Cardiac septum (tissue), 1 donor: Measurements from ENCODE around the gene BNC1. TPM values are rescaled to one million over a fixed set of nuclear protein-coding genes. Genes with fewer than 3 reads are reported as not detected.
"Not testable (repeated sequence)": the region's sequence is repeated elsewhere in the genome, so short reads cannot be mapped to it uniquely, and the experiment has no call there.

ENCODE experiments used
- DNase-seq: peaks from one replicate; pipeline ENCODE4 v3.0.0-alpha.2; 2020; ENCODE audit warnings: low spot score
- intact Hi-C: fragments of 100-400 bp; cut with DNase I; formaldehyde crosslinking; loops from one replicate; pipeline ENCODE4 v1.14.0; 2022
- total RNA-seq: library from RNA; stranded (reverse); fragmentation: NEBNext Ultra II Directional; extraction: Animal tissue kit (Norgen Biotek cat#: 25700); gene quantifications from one replicate; pipeline ENCODE4 v1.2.1, GENCODE V29; 2021
- donor health status: DM: no; HTN: no; CAD: no.

The BNC1 gene
- total RNA-seq, 1 donor from 2014 or later: 0.11 TPM

DNA sequence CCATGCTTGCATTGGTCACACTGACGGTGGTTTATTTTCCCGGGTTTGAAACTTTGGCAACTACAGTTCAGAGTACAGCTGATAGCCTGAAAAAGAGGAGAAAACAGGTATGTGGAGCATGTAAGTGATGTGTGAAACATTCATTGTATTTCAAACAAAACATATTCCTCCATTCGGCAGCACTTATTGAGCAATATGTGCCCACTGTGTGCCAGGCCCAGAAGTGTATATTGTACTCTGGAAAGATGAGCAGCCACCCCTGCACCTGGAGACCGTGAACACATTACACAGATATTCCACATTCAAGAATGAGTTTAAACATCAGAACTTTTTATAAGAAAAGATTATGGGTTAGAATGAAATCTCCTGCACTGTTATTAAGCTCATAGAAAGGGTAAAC is 16.3 kb downstream of the BNC1 start:
- intact Hi-C loops: no loop called here
- DNase-seq: no peak

DNA sequence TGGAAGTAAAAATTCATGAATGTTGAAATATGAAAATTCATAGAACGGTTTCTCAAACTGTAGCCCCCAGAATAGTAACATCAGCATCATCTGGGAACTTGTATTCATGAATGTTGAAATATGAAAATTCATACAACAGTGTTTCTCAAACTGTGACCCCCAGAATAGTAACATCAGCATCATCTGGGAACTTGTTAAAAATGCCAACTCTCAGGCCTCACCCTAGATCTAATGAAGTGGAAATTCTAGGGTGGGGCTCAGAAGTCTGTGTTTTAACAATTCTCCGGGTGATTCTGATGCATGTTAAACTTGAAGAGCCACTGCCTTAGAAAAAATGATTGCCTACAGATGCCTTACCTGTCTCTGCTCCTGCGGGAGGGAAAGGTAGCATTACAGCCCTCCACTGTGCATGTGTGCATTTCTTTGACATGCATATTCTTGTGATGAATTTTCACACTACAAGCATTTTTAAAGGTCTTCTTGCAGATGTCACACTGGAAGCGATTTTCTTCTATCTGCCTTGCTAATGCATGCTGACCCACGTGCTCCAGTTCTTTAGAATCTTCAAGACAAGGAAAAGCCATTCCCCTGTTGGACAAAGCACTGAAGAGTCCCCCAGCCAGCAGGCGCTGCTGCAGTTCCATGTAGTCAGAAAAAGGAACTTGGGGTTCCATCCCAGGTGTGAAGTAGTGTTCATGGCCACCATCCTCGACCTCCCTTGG is 21.7 kb downstream of the BNC1 start:
- intact Hi-C loops: no loop called here
- no peak for DNase-seq

DNA sequence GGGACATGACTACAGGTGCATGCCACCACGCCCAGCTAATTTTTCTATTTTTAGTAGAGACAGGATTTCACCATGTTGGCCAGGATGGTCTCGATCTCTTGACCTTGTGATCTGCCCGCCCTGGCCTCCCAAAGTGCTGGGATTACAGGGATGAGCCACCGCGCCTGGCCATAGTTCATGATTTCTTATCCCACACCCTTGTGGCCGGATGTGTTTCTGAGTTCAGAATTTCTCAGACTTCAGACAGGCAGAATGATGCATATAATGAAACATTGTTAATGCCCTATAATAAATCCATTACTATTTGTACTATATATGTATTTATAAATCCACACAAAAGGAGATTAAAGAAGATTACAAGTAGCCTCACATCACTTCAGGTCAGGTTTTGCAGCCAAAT is 22.3 kb downstream of the BNC1 start:
- intact Hi-C loops, DNase-seq: not testable (repeated sequence)

DNA sequence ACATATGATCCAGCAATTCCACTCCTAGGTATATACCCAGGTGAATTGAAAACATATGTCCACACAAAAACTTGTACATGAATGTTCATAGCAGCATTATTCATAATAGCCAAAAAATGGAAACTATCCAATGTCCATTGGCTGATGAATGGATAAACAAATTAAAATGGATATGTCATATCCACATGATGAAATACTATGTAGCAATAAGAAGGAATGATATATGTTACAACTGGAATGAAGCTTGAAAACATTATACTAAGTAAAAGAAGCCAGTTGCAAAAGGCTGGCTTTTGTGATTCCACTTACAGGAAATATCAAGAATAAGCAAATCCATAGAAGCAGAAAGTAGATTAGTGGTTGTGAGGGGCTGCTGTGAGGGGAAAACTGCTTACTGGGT is 33.7 kb downstream of the BNC1 start:
- no peak for DNase-seq
- intact Hi-C loops: loop anchor here (10.0 kb wide), 1 partner anchor 124 kb away; no protein-coding TSS in a partner anchor

DNA sequence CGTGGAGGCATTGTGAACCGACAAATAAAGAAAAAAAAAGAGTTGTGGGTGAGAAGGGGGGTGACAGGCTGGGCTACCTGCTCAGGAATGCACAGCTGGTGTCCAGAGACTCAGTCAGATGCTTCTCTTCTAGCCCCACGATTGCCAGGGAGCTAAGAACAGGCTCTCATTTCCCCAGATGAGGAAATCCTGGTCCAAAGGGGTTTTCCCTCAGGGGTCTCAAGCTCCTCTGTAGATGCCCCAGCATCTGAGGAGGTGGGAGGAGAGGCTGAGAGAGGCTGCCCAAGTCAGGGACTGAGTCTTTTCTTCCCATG is 35.5 kb downstream of the BNC1 start:
- intact Hi-C loops: loop anchor here (2.0 to 5.0 kb wide), 2 partner anchors 188 to 310 kb away; no protein-coding TSS in a partner anchor
- no peak for DNase-seq

DNA sequence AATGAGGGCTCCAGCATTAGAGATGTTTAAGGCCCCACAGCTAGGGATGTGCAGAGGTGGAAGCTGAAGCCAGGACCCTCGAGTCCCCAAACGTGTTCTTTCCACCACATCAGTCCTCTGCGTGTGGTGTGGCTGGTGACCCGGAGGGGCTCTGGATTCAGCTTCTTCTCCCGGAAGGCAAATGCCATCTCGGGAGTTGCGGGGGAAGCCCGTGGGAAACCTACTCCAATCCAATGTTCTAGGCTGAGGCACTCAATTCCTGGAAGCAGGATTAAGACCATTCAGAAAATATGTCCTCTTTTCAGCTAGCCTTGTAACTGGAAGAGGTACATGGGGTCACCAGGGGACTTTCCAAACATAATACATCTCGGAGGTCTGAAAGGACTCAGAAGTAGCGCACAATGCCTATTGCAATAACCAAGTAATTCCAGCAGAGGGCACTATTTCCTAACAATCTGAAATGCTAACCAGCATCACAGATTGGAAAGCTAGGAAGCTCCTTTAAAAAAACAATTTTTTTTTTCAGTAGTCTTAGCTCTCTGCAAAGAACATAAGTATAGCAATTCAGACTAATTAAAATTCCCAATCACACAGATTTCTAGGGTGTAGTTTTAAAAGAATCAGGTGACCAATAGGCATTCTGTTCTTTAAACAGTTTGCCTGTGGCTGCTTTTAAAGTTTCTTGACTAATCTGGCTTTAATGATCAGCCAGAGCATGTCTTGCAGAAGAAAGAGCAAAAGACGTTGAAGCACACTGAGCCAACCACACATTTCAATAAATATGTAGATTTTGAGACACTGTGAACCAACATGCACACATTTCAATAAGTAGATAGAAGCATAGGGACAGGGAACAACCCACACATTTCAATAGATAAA is 36.1 kb downstream of the BNC1 start:
- no peak for DNase-seq
- intact Hi-C loops: loop anchor here (2.0 to 5.0 kb wide), 2 partner anchors 189 to 310 kb away; no protein-coding TSS in a partner anchor

DNA sequence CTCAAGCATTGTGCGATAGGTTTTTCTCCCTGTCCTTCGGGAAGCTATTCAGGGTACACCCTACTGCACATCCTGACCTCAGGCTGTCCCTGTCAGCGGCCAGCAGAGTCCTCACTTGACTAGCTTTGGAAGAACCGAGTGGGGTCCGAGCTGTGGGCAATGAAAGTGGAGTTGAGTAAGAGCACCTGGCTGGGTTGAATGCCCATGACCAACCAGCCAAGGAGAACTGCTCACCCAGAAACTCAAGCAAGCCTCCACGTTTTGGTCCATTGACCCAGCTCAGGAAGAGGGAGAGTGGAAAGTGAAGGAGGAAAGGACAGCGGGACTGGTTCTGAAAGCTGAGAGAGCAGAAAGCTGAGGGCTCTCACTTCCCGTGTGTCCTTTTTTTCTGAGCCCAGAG is 40.8 kb downstream of the BNC1 start:
- no peak for DNase-seq
- intact Hi-C loops: no loop called here

DNA sequence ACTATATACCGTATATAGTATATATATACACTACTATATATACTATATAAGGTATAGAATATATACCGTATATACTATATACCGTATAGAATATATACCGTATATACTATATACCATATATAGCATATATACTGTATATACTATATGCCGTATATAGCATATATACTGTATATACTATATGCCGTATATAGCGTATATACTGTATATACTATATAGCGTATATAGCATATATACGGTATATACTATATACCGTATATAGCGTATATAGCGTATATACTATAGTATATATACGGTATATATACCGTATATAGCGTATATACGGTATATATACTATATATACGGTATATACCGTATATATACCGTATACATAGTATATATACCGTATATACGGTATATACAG is 54.2 kb downstream of the BNC1 start:
- intact Hi-C loops: no loop called here
- DNase-seq: no peak

DNA sequence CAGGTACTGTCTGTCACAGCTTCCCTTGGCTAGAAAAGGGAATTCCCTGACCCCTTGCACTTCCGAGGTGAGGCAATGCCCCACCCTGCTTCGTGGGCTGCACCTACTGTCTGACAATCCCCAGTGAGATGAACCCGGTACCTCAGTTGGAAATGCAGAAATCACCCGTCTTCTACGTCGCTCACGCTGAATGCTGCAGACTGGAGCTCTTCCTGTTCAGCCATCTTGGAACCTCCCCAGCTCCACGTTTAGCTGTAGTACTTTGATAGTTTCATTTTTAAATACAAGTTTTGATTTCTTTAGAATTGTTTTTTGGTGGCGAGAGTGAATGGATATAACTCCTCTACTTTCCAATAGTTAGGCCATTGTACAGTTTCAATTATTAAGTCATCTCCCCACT is 59.0 kb downstream of the BNC1 start:
- intact Hi-C loops: no loop called here
- DNase-seq: no peak

DNA sequence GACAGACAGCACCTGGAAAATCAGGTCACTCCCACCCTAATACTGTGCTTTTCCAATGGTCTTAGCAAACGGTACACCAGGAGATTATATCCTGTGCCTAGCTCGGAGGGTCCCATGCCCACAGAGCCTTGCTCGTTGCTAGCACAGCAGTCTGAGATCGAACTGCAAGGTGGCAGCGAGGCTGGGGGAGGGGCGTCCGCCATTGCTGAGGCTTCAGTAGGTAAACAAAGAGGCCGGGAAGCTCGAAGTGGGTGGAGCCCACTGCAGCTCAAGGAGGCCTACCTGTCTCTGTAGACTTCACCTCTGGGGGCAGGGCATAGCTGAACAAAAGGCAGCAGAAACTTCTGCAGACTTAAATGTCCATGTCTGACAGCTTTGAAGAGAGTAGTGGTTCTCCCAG is 62.7 kb downstream of the BNC1 start:
- DNase-seq, intact Hi-C loops: not testable (repeated sequence)

DNA sequence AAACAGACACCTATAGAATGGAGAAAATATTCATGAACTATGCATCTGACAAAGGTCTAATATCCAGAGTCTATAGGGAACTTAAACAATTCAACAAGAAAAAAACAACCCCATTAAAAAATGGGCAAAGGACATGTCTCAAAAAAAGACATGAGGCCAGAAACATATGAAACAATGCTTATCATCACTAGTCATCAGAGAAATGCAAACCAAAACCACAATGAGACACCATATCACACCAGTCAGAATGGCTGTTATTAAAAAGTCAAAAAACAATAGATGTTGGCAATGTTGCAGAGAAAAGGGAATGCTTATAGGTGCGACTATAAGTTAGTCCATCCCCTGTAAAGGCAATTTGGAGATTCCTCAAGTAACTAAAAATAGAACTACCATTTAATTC is 65.4 kb downstream of the BNC1 start:
- no peak for DNase-seq
- intact Hi-C loops: no loop called here

DNA sequence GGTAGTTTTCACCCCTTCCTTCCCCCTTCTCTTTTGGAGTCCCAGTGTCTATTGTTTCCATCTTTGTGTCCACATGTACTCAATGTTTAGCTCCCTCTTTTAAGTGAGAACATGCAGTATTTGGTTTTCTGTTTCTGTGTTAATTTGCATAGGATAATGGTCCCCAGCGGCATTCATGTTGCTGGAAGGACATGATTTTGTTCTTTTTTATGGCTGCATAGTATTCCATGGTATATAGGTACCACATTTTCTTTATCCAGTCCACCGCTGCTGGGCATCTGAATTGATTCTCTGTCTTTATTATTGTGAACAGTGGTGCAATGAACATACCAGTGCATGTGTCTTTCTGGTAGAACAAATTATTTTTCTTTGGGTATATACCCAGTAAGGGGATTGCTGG is 69.2 kb downstream of the BNC1 start:
- DNase-seq: no peak
- intact Hi-C loops: no loop called here

DNA sequence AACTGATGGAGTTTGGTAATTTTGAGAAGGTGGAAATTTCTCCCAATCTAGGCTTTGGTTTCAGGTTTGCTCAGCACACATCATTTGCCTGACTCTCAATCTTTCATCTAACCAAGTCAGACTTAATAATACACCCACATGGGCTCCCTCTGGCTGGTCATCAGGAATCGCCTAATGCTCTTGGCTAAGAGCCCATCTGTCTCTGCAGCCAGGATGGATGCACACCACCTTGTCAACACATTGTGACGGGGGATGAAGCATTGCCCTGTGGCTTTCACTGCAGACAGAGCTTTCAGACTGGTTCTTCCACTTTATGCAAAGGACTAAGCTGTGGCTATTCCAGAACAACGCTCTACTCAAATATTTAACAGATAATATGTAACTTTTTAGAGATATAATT is 73.8 kb downstream of the BNC1 start:
- intact Hi-C loops: no loop called here
- no peak for DNase-seq

DNA sequence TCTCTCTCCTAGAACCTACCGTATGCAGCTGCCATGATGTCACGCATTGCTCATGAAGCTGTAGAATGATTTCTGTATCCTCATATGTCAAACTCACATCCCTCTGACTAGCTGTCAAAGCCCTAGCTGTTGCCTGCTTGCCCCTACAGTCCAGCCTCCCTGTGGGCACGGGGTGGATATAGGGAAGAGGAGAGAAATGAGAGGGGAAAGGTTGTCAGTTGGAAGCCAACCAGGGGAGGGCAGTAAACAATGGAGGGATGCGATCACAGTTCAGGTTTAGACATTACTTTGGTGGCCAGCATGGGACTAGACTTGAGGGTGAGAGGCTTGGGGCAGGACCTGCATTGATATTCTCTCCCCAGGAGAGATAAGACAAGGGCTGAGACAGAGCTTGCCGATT is 75.1 kb downstream of the BNC1 start:
- intact Hi-C loops: no loop called here

DNA sequence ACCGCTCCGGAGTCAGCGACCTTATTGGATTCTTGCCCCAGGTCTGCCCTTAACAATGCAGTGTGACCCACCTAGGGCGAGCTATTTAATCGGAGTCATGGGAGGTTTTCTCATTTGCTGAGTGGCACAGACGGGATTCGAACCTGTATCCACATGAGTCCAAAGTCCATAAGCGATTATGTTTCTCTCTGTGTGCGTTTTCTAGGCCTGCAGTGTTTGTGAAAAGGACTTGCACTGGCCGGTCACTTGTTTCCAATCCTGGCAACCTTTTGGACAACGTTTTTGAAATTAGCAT is 76.2 kb downstream of the BNC1 start:
- intact Hi-C loops: no loop called here

More for the DNA sequence above, 75.1 kb downstream of the BNC1 start:
- DNase-seq: no peak

DNA sequence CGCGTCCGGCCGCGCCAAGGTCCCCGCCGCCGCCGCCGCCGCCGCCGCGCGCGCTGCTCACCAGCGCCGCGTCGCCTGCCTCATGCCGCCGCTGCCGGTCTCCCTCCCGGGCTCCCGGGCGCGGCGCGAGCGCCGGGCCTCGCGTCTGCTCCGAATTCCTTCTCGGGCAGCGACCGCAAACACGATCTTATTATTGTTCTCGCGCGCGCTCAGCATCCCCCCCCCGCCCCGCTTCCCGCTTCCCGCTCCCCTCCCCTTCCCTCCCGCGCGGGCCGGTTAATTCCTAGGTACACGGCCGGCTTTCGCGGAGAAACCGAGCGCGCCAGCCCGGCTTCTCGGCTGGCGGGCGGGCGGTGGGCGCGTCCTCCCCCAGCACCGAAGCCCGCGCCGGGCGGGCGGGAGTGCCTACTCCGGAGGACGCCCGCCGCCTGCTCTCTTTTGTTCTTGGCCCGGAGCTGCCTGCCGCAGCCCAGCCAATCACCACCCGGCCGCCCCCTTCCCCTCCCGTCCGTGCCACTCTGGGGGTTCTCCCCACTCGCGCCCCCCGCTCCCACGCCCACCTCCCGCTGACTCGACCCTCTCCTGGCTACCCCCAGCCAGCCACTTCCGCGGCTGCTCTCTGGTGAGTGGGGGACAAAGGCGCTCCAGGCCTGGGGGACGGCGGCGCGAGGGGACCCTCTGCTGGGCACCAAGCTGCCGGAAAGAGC is 76.7 kb downstream of the BNC1 start, which contains the start of gene HDGFL3:
TSS of gene HDGFL3 (minus strand) at position 164 of the 707 bp plus-strand sequence. CDS start 409 bp downstream, outside the sequence.
- peak; percentile 83 for DNase-seq
- intact Hi-C loops: loop anchor here (1.0 kb wide), 2 partner anchors 141 to 197 kb away; partner anchors contain the start of genes BTBD1 and C15orf40

More for the DNA sequence above, 76.2 kb downstream of the BNC1 start:
- no peak for DNase-seq

DNA sequence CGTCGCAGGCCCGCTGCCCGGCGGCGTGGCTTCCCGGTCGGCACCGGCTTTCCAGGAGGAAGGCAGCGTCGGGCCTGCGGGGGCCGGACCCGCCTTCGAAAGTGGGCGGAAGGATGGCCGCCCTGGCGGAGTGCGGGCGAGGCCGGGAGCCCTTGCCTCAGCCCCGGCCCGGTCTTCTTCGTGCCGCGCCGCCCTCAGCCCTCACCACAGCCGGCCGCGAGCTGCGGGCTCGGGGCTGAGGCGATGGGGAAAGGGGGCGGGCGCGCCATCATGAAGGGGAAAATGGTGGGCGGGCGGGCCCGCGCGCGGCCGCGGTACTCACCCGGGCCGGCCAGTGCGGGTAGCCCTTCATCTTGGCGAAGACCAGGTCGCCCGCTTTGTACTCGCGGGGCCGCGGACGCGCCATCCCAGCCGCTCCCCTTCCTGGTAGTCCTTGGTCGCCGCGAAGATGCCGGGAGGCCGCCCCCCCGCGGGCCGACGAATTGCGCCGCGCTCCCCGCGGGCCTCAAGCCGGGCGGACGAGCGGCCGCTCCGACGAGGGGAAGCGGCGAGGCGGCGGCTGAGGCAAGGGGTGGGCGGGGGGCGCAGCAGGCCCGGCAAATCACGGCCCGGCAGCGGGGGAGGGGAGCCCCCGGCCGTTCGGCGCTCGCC is 77.3 kb downstream of the BNC1 start:
- peak; percentile 76 for DNase-seq
- intact Hi-C loops: loop anchor here (1.0 kb wide), 2 partner anchors 140 to 196 kb away; partner anchors contain the start of genes BTBD1 and C15orf40

DNA sequence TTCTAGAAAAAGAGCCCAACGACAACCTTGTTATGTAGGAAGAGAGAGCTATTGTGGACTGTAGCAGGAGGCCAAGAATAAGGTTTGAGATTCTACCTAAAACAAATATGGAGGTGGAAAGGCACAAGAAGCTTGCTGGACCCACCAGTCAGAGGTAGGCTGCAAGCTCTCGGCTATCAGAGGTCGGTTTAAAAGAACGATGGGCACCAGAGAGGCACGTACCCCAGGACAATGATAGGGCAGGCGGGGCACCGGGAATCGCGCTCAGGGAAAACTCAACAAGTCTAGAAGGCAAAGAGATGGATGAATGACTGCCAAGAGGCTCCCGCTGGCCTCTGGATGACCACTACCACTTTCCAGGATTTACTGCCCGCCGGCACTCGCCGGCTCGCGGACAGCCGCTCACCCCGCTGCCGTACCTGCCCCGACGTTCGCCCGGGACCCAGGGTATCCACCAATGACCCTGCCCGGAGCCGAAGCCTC is 77.9 kb downstream of the BNC1 start:
- no peak for DNase-seq
- intact Hi-C loops: loop anchor here (1.0 kb wide), 2 partner anchors 139 to 195 kb away; partner anchors contain the start of genes BTBD1 and C15orf40
